Uterus (tissue), 2 donors: ENCODE measurements around the gene ME3.
"Not testable (repeated sequence)": the region's sequence is repeated elsewhere in the genome, so short reads cannot be mapped to it uniquely, and the experiment has no call there.

ENCODE experiments used
- CTCF ChIP-seq, 4 experiments: fragments of 200-600 bp in 2 of 4; fragments of 450-650 bp in 2 of 4; sonication (generic) in 2 of 4; IDR thresholded peaks; one replicate each; pipeline ENCODE4 v1.5.1; 2016 to 2019; ENCODE audit warnings: antibody characterized with exemption in 4 of 4, mild to moderate bottlenecking in 2 of 4, moderate library complexity in 1 of 4
- POLR2A ChIP-seq, 2 donors: fragments of 450-650 bp; IDR thresholded peaks; one replicate each; pipeline ENCODE4 v1.6.1; 2016; ENCODE audit warnings: antibody characterized with exemption in 2 of 2, mild to moderate bottlenecking in 1 of 2, moderate library complexity in 1 of 2

GRCh38 chr11:86522512-86522911 is 149.9 kb downstream of the ME3 start:
- not testable (repeated sequence) for TF ChIP-seq CTCF, POLR2A (IDR thresholded peaks at IDR 0.05)
